Muscle layer of colon (tissue), 2 donors: ENCODE measurements around the gene CHST14.

Source experiments
- H3K27ac ChIP-seq: one replicate; pipeline ENCODE4 v1.7.0; 2013; ENCODE audit warnings: low read depth, mild to moderate bottlenecking, low read length, moderate library complexity
- H3K27me3 ChIP-seq, 2 donors: one replicate each; pipeline ENCODE4 v1.7.0; 2013; ENCODE audit warnings: low read length in 2 of 2, mild to moderate bottlenecking in 2 of 2; ENCODE audit not compliant: insufficient read depth in 2 of 2, control insufficient read depth in 1 of 2
- H3K36me3 ChIP-seq: one replicate; pipeline ENCODE4 v1.7.0; 2013; ENCODE audit warnings: mild to moderate bottlenecking, low read length; ENCODE audit not compliant: insufficient read depth
- H3K4me1 ChIP-seq: one replicate; pipeline ENCODE4 v1.7.0; 2013; ENCODE audit warnings: mild to moderate bottlenecking, low read length; ENCODE audit not compliant: insufficient read depth
- H3K4me3 ChIP-seq, 2 donors: one replicate each; pipeline ENCODE4 v1.7.0; 2013; ENCODE audit warnings: low read length in 2 of 2, low read depth in 1 of 2, mild to moderate bottlenecking in 1 of 2, moderate library complexity in 1 of 2
- H3K9ac ChIP-seq: one replicate; pipeline ENCODE4 v1.7.0; 2013; ENCODE audit warnings: low read length
- H3K9me3 ChIP-seq: one replicate; pipeline ENCODE4 v1.7.0; 2013; ENCODE audit warnings: mild to moderate bottlenecking, low read length
- donor health status: abdominal sarcoma.
- donor health status: Adenocarcinoma of cecum.

CHST14 gene

DNA sequence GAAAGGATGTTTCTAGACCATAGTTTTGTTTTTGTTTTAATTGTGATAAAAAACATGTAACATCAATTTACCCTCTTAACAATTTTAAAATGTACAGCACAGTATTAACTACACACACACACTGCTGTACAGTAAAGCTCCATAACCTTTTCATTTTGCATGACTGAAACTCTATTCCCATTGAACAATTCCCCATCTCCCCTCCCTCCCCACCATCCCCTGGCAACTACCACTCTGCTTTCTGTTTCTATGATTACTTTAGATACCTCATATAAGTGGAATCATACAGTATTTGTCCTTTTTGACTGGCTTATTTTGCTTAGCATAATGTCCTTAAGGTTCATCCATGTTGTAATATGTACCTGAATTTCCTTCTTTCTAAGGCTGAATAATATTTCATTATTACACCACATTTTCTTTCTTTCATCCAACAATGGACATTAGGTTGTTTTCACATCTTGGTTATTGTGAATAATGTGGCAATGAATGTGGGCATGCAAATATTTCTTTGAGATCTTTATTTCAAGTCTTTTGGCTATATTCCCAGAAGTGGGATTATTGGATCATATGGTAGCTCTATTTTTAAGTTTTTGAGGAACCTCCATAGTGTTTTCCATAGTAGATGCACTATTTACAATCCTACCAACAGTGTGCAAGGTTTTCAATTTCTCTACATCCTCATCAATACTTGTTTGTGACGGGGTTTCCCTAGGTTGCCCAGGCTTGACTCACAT, 10.7 kb downstream of the CHST14 start:
- Histone ChIP-seq H3K4me1 (no peaks in the 10 kb centered on the region), H3K36me3 (no peaks in the 10 kb centered on the region), H3K27ac (no peak overlapping the region)

DNA sequence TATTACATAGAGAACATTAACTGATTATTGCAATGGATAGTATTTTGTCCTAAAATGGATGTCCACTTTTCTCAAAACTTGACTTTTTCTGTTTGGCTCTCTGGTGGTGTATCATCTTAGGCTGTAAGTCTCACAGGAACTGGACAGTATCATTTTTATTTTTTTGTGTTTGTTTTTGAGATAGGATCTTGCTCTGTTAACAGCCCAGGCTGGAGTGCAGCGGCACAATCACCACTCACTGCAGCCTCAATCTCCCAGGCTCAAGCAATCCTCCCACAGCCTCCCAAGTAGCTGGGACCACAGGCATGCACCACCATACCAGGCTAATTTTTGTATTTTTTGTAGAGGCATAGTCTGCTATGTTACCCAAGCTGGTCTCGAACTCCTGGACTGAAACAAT, 13.1 kb downstream of the CHST14 start:
- no peaks in the 10 kb centered on the region for H3K27me3 ChIP-seq
- no peaks in the 10 kb centered on the region for H3K36me3 ChIP-seq
- H3K9ac ChIP-seq, result no peak overlapping the region

More for the DNA sequence above, 10.7 kb downstream of the CHST14 start:
- no peaks in the 10 kb centered on the region for H3K27me3 ChIP-seq
- no peaks in the 10 kb centered on the region for H3K9me3 ChIP-seq
- no peak overlapping the region for H3K4me3 ChIP-seq
- H3K9ac ChIP-seq, result no peak overlapping the region

DNA sequence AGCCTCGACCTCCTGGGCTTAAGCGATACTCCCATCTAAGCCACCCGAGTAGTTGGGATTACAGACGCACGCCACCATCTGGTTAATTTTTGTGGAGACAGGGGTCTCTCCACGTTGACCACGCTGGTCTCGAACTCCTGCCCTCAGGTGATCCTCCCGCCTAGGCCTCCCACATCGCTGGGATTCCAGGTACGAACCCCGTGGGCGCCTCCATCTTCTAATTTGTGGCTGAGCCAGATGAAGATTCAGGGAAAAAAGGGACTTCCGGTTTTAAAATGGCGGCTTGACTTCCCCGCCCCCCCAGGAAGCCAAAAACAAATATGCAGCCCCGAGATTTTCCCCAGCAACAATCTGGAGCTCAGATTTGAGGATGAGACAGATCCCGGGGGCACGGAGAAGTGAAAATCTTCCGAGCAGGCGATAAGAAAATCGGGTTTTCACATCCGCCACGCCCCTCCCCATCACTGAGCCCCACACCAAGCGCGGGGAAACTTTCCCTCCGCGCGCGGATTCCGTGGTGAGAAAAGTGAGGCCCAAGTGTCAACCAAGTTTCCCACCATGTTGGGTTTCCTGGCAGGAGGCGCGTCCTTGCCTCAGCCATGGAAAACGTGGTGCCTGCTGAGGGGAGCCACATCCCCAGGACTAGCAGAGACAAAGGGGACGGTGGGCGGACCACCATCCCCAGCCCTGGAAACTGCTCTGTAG, 15.4 kb downstream of the CHST14 start:
- H3K9ac ChIP-seq, result no peak overlapping the region
- no peaks in the 10 kb centered on the region for H3K9me3 ChIP-seq
- no peaks in the 10 kb centered on the region for H3K4me1 ChIP-seq
- no peaks in the 10 kb centered on the region for H3K36me3 ChIP-seq
- H3K27me3 ChIP-seq, result no peaks in the 10 kb centered on the region
- H3K4me3 ChIP-seq, result no peak overlapping the region
- no peak overlapping the region for H3K27ac ChIP-seq

More for the DNA sequence above, 13.1 kb downstream of the CHST14 start:
- Histone ChIP-seq H3K9me3 (no peaks in the 10 kb centered on the region), H3K4me1 (no peaks in the 10 kb centered on the region), H3K4me3 (no peak overlapping the region), H3K27ac (no peak overlapping the region)

DNA sequence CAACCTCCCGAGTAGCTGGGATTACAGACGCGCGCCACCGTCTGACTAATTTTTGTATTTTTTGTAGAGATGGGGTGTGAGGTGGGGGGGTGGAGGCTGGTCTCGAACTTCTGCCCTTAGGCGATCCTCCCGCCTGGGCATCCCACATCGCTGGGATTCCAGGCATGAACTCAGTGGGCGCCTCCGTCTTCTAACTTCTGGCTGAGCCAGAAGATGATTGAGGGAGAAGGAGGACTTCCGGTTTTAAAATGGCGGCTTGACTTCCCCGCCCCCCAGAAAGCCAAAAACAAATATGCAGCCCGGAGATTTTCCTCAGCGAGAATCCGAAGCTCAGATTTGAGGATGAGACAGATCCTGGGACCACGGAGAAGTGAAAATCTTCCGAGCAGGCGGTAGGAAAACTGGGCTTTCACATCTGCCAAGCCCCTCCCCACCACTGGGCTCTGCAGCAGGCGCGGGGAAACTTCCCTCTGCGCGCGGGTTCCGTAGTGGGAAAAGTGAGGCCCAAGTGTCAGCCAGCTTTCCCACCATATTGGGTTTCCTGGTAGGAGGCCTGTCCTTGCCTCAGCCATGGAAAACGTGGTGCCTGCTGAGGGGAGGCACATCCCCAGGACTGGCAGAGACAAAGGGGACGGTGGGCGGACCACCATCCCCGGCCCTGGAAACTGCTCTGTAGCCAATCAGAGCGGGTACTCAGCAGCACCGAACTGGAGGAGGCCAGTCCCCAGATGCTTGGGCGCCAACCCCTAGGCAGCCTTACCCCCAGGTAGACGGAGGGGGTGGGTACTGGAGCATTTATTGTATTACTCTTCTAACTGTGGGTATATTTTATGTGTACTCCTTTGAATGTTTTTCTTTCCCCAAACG, 17.3 kb downstream of the CHST14 start:
- H3K9ac ChIP-seq, result no peak overlapping the region
- no peaks in the 10 kb centered on the region for H3K4me1 ChIP-seq
- no peaks in the 10 kb centered on the region for H3K9me3 ChIP-seq
- H3K36me3 ChIP-seq, result no peaks in the 10 kb centered on the region
- H3K4me3 ChIP-seq, result no peak overlapping the region
- H3K27ac ChIP-seq, result no peak overlapping the region
- H3K27me3 ChIP-seq, result no peaks in the 10 kb centered on the region

DNA sequence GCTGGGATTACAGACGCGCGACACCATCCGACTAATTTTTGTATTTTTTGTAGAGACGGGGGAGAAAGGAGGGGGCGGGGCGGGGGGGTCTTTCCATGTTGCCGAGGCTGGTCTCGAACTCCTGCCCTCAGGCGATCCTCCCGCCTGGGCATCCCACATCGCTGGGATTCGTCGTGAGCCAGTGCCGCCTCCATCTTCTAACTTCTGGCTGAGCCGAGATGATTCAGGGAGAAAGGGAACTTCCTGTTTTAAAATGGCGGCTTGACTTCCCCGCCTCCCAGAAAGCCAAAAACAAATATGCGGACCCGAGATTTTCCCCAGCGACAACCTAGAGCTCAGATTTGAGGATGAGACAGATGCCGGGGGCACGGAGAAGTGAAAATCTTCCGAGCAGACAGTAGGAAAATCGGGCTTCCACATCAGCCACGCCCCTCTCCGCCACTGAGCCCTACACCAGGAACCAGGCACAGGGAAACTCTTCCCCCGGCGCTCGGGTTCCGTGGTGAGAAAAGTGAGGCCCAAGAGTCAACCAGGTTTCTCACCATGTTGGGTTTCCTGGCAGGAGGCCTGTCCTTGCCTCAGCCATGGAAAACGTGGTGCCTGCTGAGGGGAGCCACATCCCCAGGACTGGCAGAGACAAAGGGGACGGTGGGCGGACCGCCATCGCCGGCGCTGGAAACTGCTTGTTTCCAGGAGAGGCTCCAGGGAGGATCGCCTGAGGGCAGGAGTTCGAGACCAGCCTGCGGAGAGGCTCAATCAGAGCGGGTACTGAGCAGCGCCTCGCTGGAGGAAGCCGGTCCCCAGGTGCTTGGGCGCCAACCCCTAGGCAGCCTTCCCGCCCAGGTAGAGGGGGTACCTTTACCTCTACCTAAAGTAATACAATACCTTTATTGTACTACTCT, 18.7 kb downstream of the CHST14 start:
- Histone ChIP-seq H3K4me3 (no peak overlapping the region), H3K9me3 (no peaks in the 10 kb centered on the region), H3K27me3 (no peaks in the 10 kb centered on the region), H3K4me1 (no peaks in the 10 kb centered on the region), H3K36me3 (no peaks in the 10 kb centered on the region), H3K27ac (no peak overlapping the region), H3K9ac (no peak overlapping the region)

DNA sequence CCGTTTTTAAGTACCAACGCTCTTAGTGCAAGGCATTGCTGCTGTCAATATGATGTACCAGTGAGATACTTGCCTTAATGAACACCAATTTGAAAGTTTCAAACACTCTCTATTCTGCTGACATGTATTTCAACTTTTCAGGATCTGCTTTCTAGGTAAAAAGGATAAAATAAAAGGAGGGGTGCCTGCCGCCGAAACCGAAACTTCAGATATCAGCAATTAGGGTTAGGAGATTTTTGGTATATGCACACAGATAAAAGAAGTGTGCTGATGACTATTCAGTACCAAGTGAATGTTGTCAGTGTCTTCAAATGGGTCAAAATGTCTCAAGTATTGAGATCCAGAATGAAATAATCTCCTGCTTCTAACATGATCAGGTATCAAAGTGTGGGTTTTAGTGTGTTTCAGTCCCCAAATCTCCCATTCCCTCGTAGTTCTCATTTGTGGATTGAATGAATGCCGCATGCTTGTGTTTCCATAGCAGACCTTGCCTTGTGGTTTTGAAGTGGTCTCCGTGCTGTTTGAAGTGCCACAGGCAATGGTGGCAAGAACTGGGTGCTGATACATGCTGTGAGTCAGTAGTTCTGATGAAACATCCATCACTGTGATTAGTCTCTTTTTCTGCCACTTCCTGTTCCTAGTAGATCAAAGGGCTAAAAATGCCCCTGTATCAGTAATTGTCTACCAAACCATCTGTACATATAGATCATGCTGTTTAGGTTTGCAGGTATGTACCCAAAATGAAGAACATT, 22.5 kb downstream of the CHST14 start:
- Histone ChIP-seq H3K4me1 (no peaks in the 10 kb centered on the region), H3K4me3 (no peak overlapping the region), H3K9ac (no peak overlapping the region), H3K9me3 (no peaks in the 10 kb centered on the region), H3K27me3 (no peaks in the 10 kb centered on the region), H3K36me3 (no peaks in the 10 kb centered on the region), H3K27ac (no peak overlapping the region)

DNA sequence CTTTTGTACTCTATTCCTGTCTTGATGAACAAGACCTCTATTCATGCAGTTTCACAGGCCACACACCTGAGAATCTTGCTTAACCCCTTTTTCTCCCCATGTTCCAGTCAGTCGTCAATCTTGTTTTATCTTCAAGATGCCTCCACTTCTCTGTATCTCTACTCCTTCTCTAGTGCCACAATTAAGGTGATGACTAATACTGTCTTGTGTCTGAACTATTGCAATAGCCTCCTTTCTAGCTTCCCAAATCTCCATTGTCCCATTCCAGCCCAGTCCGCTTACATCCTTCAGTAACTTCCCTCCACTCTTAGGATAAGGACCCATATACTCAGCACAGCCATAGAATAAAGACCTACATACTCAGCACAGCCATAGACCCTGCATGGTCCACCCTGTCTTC, 24.7 kb downstream of the CHST14 start:
- Histone ChIP-seq H3K9me3 (no peaks in the 10 kb centered on the region), H3K4me3 (no peak overlapping the region), H3K4me1 (no peaks in the 10 kb centered on the region), H3K27ac (no peak overlapping the region), H3K27me3 (no peaks in the 10 kb centered on the region), H3K36me3 (no peaks in the 10 kb centered on the region), H3K9ac (no peak overlapping the region)

DNA sequence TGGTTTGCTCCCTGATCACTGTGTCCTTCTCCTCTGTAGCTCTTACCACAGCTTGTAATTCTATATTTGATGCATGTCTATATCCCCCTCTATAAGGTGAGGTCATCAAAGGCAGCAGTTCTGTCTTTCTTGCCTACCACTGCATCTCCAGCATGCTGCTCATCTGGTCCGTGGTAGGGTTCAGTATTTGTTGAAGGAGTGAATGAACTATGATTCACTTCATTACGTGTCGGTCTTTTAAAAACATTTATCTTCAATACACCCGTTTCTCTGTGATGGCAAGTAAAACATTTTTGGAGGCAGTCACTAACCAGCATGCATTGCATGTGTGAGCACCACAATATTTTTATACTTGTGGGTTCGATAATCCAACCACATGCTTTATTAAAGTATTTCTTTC, 27.6 kb downstream of the CHST14 start:
- Histone ChIP-seq H3K4me1 (no peaks in the 10 kb centered on the region), H3K9ac (no peak overlapping the region)

DNA sequence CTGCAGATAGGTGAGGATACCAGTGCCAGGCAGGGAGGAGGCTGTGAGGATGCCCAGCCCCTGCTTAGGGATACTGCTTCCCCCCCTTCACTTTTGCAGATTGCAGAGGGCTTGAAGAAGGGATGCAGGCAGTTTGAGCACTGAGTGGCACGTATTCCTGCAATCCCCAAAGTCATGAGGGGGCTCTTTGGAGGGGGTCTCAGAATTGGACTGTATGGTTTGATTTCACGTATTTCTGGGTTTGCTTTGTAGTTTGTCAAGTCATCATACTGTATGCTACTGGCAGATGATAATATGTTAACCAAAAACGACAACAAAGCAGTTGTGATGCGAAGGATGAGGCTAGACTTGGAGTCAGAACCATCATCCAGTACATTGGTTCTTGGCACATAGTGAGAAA, 28.1 kb downstream of the CHST14 start:
- H3K9me3 ChIP-seq, result no peaks in the 10 kb centered on the region
- H3K9ac ChIP-seq, result no peak overlapping the region
- H3K27ac ChIP-seq, result no peak overlapping the region
- no peak overlapping the region for H3K4me3 ChIP-seq
- H3K4me1 ChIP-seq, result no peaks in the 10 kb centered on the region
- no peaks in the 10 kb centered on the region for H3K27me3 ChIP-seq
- H3K36me3 ChIP-seq, result no peaks in the 10 kb centered on the region

More for the DNA sequence above, 27.6 kb downstream of the CHST14 start:
- H3K9me3 ChIP-seq, result no peaks in the 10 kb centered on the region
- H3K27ac ChIP-seq, result no peak overlapping the region
- no peaks in the 10 kb centered on the region for H3K36me3 ChIP-seq
- no peaks in the 10 kb centered on the region for H3K27me3 ChIP-seq
- H3K4me3 ChIP-seq, result no peak overlapping the region

DNA sequence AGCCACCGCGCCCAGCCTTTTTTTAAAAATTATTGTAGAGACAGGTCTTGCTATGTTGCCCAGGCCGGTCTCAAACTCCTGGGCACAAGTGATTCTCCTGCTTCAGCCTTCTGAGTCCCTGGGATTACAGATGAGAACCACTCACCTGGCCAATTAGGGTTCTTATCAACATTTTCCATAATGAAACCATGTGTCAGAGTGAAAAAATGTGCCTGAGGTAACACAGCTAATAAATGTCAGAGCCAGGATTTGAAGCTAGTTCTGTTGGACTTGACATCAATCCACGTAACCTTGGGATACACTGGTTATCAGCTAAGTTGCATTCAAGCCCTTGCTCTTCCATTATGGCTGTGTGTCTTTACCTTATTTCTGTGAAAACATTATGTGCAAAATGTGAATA, 29.1 kb downstream of the CHST14 start:
- Histone ChIP-seq H3K4me3 (no peak overlapping the region), H3K27me3 (no peaks in the 10 kb centered on the region), H3K36me3 (no peaks in the 10 kb centered on the region), H3K4me1 (no peaks in the 10 kb centered on the region), H3K27ac (no peak overlapping the region), H3K9ac (no peak overlapping the region), H3K9me3 (no peaks in the 10 kb centered on the region)
